ENCODE results near the gene CACNA1C. TPM values are rescaled to one million over a fixed set of nuclear protein-coding genes. Genes with fewer than 3 reads are reported as not detected.

Gene CACNA1C
- total RNA-seq, 1 donor from 2014 or later, result 1.6 TPM

DNA sequence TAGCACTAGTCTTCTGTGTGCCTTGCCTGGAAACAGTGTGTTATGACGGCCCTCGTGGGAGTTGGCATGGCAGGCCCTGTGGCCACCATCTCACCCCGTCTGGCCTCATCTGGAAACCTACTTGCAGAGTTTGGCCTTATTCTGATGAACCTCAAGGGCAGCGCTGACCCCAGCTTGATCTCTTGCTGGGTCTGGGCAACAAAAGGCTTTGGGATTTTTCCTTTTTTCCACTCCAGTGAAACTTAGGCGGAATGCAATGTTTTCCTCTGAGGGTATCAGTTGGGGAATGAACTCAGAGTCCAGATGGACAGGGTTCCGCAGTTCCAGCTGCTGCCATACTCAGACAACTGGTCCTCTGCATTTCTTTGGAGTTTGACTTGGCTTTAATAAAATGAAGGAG is 15.9 kb downstream of the CACNA1C start:
- Mint-ChIP-seq H3K4me1 (no peaks in the 10 kb centered on the region), H3K4me3 (no peak overlapping the region), H3K27me3 (ENCODE audit: low read depth) (peaks cover 23% of the 10 kb centered on the region), H3K27ac (ENCODE audit: unreplicated experiment) (no peak overlapping the region), H3K9me3 (peaks cover 23% of the 10 kb centered on the region), H3K36me3 (ENCODE audit: low read depth) (peaks cover 12% of the 10 kb centered on the region)
- DNase-seq (ENCODE audit: low read depth, low spot score), result no peak
- TF ChIP-seq, protein P1, sequence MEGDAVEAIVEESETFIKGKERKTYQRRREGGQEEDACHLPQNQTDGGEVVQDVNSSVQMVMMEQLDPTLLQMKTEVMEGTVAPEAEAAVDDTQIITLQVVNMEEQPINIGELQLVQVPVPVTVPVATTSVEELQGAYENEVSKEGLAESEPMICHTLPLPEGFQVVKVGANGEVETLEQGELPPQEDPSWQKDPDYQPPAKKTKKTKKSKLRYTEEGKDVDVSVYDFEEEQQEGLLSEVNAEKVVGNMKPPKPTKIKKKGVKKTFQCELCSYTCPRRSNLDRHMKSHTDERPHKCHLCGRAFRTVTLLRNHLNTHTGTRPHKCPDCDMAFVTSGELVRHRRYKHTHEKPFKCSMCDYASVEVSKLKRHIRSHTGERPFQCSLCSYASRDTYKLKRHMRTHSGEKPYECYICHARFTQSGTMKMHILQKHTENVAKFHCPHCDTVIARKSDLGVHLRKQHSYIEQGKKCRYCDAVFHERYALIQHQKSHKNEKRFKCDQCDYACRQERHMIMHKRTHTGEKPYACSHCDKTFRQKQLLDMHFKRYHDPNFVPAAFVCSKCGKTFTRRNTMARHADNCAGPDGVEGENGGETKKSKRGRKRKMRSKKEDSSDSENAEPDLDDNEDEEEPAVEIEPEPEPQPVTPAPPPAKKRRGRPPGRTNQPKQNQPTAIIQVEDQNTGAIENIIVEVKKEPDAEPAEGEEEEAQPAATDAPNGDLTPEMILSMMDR (conservative IDR thresholded peaks at IDR 0.05), result no peak

DNA sequence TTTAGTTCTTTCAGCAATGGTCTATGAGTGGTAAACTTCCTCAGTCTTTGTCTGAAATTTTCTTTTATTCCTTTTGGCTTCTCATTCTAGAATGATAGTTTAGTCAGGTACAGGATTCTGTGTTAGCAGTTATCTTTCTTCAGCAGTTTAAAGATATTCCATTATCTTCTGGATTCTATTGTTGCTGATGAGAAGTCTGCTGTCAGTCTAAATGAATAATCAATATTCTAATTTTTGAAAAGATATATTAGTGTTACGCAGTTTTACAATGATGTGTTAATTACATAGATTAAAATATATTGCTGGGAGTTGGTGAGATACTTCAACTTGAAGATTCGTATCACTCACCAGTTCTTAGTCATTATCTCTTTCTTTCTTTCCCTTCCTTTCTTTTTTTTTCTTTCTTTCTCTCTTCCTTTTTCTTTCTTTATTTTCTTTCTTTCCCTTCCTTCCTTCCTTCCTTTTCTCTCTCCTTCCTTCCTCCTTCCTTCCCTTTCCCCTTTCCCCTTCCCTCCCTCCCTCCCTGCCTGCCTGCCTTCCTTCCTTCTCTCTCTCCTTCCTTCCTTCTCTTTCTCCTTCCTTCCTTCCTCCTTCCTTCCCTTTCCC is 17.8 kb downstream of the CACNA1C start:
- H3K27ac Mint-ChIP-seq (ENCODE audit: unreplicated experiment), result no peak overlapping the region
- H3K27me3 Mint-ChIP-seq (ENCODE audit: low read depth), result peaks cover 17% of the 10 kb centered on the region
- peaks cover 21% of the 10 kb centered on the region for H3K9me3 Mint-ChIP-seq
- TF ChIP-seq, protein P1 (conservative IDR thresholded peaks at IDR 0.05), result no peak
- no peak overlapping the region for H3K4me3 Mint-ChIP-seq
- DNase-seq (ENCODE audit: low read depth, low spot score), result no peak
- peaks cover 12% of the 10 kb centered on the region for H3K36me3 Mint-ChIP-seq (ENCODE audit: low read depth)
- no peaks in the 10 kb centered on the region for H3K4me1 Mint-ChIP-seq

DNA sequence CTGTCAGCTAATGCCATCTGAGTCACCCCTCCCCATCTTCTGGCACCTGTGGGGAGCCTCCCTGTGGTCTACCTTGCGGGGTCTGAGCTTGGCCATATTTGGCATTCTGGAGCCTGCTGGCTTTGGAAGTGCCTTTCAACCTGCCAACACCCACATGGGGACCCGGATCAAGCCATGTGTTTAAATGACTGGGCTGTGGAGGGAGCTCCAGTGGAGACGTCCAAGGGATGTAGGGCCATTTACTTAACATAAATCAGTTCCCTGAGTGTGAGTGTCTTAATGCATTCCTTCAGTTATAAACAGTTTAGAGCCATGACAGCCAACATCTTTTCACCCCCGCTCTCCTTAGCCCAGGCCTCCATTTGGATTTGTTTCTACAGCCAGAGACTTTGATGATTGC is 22.0 kb downstream of the CACNA1C start:
- Mint-ChIP-seq H3K4me3 (no peak overlapping the region), H3K27ac (ENCODE audit: unreplicated experiment) (no peak overlapping the region), H3K9me3 (peaks cover 21% of the 10 kb centered on the region), H3K27me3 (ENCODE audit: low read depth) (peaks cover 3% of the 10 kb centered on the region), H3K4me1 (no peaks in the 10 kb centered on the region), H3K36me3 (ENCODE audit: low read depth) (peaks cover 15% of the 10 kb centered on the region)
- DNase-seq (ENCODE audit: low read depth, low spot score), result no peak
- TF ChIP-seq, protein P1 (conservative IDR thresholded peaks at IDR 0.05), result no peak

DNA sequence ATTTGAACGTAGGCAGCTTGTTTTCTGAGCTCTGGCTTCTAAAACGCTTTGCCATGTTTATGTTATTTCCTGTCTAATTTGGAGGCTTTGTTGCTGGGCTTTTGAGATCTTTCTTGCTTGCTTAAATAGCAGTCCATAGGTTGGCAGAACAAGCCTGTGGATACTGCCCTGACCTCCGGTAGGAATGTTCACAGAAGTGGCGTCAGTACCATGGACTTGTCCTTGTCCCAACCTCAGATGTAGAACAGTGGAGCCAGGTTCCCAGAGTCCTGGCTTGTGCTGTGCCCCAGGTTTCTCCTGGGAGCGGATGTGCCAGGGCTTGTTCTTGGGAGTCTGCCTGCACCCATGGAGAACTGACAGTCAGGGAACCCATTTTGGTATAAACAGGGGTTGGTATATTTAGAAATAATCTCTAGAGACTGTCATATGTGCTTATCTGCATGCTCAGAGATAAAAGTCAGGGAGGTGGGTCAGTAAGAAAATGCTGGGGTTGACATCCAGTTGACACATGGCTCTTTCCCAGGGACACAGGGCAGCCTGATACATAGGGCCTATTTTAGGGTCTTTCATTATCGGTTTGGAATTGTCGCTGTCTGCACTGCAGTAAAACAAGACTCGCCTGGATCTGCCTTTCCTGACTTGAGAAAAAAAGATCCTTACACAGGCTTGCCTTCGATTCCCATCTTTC is 22.9 kb downstream of the CACNA1C start:
- Mint-ChIP-seq H3K4me3 (no peak overlapping the region), H3K36me3 (ENCODE audit: low read depth) (peaks cover 11% of the 10 kb centered on the region), H3K4me1 (no peaks in the 10 kb centered on the region), H3K9me3 (peaks cover 19% of the 10 kb centered on the region), H3K27ac (ENCODE audit: unreplicated experiment) (no peak overlapping the region), H3K27me3 (ENCODE audit: low read depth) (peaks cover 3% of the 10 kb centered on the region)
- TF ChIP-seq, protein P1 (conservative IDR thresholded peaks at IDR 0.05), result no peak
- no peak for DNase-seq (ENCODE audit: low read depth, low spot score)

DNA sequence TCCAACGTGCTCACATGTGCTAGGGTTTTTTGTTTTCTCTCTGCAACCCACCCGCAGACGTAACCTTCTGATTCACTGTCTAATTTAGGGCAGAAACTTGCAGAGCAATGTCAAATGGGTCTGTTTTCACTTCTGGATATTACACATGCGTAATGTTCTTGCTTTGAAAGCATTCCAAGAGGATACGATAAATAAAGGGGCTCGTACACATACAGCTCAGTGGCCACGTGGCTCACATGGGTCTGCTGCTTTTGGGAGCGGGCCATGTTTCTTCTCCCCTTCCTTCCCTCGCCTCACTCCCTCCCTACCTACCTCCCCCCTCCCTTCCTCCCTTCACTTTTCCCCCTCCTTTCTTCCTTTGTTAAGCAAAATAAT is 23.4 kb downstream of the CACNA1C start:
- H3K9me3 Mint-ChIP-seq, result peaks cover 20% of the 10 kb centered on the region
- TF ChIP-seq, protein P1 (conservative IDR thresholded peaks at IDR 0.05), result no peak
- peaks cover 3% of the 10 kb centered on the region for H3K27me3 Mint-ChIP-seq (ENCODE audit: low read depth)
- H3K4me1 Mint-ChIP-seq, result no peaks in the 10 kb centered on the region
- H3K4me3 Mint-ChIP-seq, result no peak overlapping the region
- no peak overlapping the region for H3K27ac Mint-ChIP-seq (ENCODE audit: unreplicated experiment)
- no peak for DNase-seq (ENCODE audit: low read depth, low spot score)
- peaks cover 12% of the 10 kb centered on the region for H3K36me3 Mint-ChIP-seq (ENCODE audit: low read depth)
